HL-60 (cell line): ENCODE measurements around the gene DNAL4.

Source experiments
- POLR2AphosphoS5 ChIP-seq: IDR thresholded peaks from 2 replicates; pipeline ENCODE4 v1.6.1; 2012; ENCODE audit warnings: low read depth
- TF ChIP-seq, protein P1 (sequence below): IDR thresholded peaks from one replicate; pipeline ENCODE4 v1.5.1; 2011; ENCODE audit warnings: low read length, control low read depth, inconsistent platforms; ENCODE audit not compliant: insufficient read depth

- TF ChIP-seq, protein P1, sequence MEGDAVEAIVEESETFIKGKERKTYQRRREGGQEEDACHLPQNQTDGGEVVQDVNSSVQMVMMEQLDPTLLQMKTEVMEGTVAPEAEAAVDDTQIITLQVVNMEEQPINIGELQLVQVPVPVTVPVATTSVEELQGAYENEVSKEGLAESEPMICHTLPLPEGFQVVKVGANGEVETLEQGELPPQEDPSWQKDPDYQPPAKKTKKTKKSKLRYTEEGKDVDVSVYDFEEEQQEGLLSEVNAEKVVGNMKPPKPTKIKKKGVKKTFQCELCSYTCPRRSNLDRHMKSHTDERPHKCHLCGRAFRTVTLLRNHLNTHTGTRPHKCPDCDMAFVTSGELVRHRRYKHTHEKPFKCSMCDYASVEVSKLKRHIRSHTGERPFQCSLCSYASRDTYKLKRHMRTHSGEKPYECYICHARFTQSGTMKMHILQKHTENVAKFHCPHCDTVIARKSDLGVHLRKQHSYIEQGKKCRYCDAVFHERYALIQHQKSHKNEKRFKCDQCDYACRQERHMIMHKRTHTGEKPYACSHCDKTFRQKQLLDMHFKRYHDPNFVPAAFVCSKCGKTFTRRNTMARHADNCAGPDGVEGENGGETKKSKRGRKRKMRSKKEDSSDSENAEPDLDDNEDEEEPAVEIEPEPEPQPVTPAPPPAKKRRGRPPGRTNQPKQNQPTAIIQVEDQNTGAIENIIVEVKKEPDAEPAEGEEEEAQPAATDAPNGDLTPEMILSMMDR = no peak
- no peak for TF ChIP-seq POLR2AphosphoS5
These were observed 1.6 kb upstream of the DNAL4 start for GRCh38 chr22:38795569-38795968.
